ENCODE measurements around the gene NUS1. TPM values are rescaled to one million over a fixed set of nuclear protein-coding genes. Genes with fewer than 3 reads are reported as not detected.
"Not testable (repeated sequence)": the region's sequence is repeated elsewhere in the genome, so short reads cannot be mapped to it uniquely, and the experiment has no call there.

The NUS1 gene
- total RNA-seq, 1 donor from 2014 or later: 29.5 TPM

DNA sequence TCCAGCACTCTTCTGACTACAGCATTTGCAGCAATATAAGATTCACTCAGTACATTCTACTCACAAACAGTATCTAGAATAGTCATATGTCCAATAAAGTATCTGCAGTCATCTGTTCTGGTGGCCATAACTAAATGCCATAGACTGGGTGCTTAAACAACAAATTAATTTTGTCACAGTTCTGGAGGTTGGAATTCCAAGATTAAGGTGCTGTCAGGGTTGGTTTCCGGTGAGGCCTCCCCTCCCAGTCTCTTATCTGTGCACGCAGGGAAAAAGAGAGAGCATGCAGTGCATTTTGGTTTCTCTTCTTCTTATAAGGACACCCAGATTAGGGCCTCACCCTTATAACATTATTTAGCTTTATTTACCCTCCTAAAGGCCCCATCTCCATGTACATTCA lies 21.3 kb upstream of the NUS1 start:
- Histone ChIP-seq H3K36me3 (ENCODE audit: control insufficient read depth, insufficient read depth, low read length) (no peaks in the 10 kb centered on the region), H3K4me3 (ENCODE audit: low read depth, low read length) (no peak overlapping the region), H3K27me3 (ENCODE audit: control insufficient read depth, insufficient read depth, low read length) (no peaks in the 10 kb centered on the region)
- no peak for FAIRE-seq
- TF ChIP-seq, protein P1, sequence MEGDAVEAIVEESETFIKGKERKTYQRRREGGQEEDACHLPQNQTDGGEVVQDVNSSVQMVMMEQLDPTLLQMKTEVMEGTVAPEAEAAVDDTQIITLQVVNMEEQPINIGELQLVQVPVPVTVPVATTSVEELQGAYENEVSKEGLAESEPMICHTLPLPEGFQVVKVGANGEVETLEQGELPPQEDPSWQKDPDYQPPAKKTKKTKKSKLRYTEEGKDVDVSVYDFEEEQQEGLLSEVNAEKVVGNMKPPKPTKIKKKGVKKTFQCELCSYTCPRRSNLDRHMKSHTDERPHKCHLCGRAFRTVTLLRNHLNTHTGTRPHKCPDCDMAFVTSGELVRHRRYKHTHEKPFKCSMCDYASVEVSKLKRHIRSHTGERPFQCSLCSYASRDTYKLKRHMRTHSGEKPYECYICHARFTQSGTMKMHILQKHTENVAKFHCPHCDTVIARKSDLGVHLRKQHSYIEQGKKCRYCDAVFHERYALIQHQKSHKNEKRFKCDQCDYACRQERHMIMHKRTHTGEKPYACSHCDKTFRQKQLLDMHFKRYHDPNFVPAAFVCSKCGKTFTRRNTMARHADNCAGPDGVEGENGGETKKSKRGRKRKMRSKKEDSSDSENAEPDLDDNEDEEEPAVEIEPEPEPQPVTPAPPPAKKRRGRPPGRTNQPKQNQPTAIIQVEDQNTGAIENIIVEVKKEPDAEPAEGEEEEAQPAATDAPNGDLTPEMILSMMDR (IDR thresholded peaks at IDR 0.05; ENCODE audit: insufficient read depth, low read length, severe bottlenecking): no peak
- DNase-seq (ENCODE audit: low read depth): no peak

DNA sequence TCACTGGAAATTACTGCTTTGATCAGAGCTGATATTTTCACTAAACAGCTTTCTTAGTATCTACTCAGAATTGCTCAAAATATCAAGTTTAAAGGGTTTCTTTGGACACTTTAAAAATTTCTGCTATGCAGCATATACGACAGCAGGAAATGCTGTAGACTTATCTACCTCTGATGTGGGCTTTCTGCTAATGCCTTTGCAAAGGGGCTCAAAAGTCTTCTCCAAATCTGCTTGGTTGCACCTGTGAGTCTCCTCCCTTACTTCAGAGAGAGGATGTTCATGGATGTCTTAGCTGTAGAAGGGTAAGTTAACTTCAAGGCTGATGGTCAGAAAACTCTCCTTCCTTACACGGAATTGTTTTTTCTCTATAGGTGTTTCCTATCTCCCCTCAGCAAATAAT lies 19.9 kb upstream of the NUS1 start:
- DNase-seq (ENCODE audit: low read depth) (no peak), FAIRE-seq (no peak)
- no peaks in the 10 kb centered on the region for H3K36me3 ChIP-seq (ENCODE audit: control insufficient read depth, insufficient read depth, low read length)

DNA sequence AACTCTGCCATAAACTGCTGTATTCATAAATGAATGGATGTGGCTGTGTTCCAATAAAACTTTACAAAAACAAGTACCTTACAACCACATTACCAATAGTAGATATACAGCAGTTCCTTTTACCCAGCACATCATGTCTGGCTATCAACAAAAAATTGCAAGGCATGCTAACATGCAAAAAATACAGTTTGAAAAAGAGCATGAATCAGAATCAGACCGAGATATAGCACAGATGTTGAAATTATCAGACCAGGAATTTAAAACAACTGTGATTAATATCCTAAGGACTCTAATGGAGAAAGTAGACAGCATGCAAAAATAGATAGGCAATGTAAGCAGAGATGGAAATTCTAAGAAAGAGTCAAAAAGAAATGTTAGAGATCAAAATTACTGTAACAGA lies 8.4 kb upstream of the NUS1 start:
- Histone ChIP-seq H3K27me3 (ENCODE audit: control insufficient read depth, insufficient read depth, low read length) (no peaks in the 10 kb centered on the region), H3K36me3 (ENCODE audit: control insufficient read depth, insufficient read depth, low read length) (no peaks in the 10 kb centered on the region), H3K4me3 (ENCODE audit: low read depth, low read length) (no peak overlapping the region)
- no peak for DNase-seq (ENCODE audit: low read depth)
- TF ChIP-seq, protein P1 (IDR thresholded peaks at IDR 0.05; ENCODE audit: insufficient read depth, low read length, severe bottlenecking): no peak
- no peak for FAIRE-seq

More for the DNA sequence above, 19.9 kb upstream of the NUS1 start:
- H3K4me3 ChIP-seq (ENCODE audit: low read depth, low read length): no peak overlapping the region
- no peaks in the 10 kb centered on the region for H3K27me3 ChIP-seq (ENCODE audit: control insufficient read depth, insufficient read depth, low read length)
- TF ChIP-seq, protein P1 (IDR thresholded peaks at IDR 0.05; ENCODE audit: insufficient read depth, low read length, severe bottlenecking): no peak

DNA sequence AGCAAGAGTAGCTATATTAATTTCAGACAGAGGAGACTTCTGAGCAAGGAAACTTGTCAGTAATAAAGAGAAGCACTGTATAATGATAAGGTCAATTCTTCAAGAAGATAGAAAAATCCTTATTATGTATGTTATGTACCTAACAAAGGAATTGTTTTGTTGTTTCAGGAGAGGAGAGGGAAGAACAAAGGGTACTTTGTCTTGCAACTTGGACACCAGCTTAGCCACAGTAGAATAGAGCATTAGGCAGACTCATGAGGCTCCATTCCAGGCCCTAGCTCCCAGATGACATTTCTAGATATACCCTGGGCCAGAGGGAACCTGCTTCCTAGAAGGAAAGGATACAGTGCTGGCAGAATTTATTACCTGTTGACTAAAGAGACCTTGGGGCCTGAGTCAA lies 6.5 kb upstream of the NUS1 start:
- DNase-seq (ENCODE audit: low read depth): no peak
- Histone ChIP-seq H3K36me3 (ENCODE audit: control insufficient read depth, insufficient read depth, low read length) (no peaks in the 10 kb centered on the region), H3K27me3 (ENCODE audit: control insufficient read depth, insufficient read depth, low read length) (no peaks in the 10 kb centered on the region), H3K4me3 (ENCODE audit: low read depth, low read length) (no peak overlapping the region)
- FAIRE-seq: no peak
- TF ChIP-seq, protein P1 (IDR thresholded peaks at IDR 0.05; ENCODE audit: insufficient read depth, low read length, severe bottlenecking): no peak

DNA sequence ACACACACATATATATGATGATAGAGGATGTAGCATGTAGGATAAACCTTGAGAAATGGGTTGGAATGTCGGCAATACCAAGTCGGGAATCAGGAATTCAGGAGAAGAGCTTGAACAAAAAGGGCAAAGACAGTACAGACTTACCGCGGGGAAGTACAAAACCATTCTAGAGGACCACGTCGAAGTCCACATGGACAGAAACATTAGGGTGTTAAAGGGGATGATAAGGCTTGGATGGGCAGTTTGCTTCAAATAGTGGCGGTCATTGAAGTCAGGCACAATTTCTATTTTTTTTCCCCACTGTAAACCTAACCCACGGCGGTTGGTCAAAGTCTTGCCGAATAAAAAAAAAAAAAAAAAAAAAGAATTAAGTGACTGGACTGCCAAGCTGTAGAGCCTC lies 766 bp upstream of the NUS1 start:
- TF ChIP-seq, protein P1 (IDR thresholded peaks at IDR 0.05; ENCODE audit: insufficient read depth, low read length, severe bottlenecking): no peak
- Histone ChIP-seq H3K36me3 (ENCODE audit: control insufficient read depth, insufficient read depth, low read length) (peaks cover under 1% of the 10 kb centered on the region), H3K27me3 (ENCODE audit: control insufficient read depth, insufficient read depth, low read length) (no peaks in the 10 kb centered on the region), H3K4me3 (ENCODE audit: low read depth, low read length) (peak overlapping the region; percentile 75)
- DNase-seq (ENCODE audit: low read depth): no peak
- no peak for FAIRE-seq

DNA sequence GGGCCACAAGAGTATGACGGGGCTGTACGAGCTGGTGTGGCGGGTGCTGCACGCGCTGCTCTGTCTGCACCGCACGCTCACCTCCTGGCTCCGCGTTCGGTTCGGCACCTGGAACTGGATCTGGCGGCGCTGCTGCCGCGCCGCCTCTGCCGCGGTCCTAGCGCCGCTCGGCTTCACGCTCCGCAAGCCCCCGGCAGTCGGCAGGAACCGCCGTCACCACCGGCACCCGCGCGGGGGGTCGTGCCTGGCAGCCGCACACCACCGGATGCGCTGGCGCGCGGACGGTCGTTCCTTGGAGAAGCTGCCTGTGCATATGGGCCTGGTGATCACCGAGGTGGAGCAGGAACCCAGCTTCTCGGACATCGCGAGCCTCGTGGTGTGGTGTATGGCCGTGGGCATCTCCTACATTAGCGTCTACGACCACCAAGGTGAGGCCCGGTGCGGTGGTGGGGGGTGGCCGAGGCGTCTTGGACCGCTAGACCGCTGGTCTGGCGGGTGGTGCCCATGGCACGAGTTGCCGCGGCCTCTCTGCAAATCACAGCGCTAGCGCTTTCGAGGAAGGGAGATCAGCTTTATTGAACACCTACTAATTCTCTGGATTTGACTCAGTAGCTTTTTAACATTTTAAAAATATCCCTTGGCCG lies 511 bp downstream of the NUS1 start:
- H3K27me3 ChIP-seq (ENCODE audit: control insufficient read depth, insufficient read depth, low read length); DNase-seq (ENCODE audit: low read depth); H3K36me3 ChIP-seq (ENCODE audit: control insufficient read depth, insufficient read depth, low read length); FAIRE-seq: not testable (repeated sequence)
- peak overlapping the region; percentile 75 for H3K4me3 ChIP-seq (ENCODE audit: low read depth, low read length)

Data from bronchial epithelial cell (primary cell).